NT2/D1 (cell line): Measurements from ENCODE around the gene CDH12.

Source experiments
- DNase-seq: peaks from one replicate; pipeline ENCODE4 v3.0.0-alpha.2; 2011; ENCODE audit warnings: low read depth, low spot score
- H3K27me3 ChIP-seq: 2 replicates; pipeline ENCODE4 v1.6.0; 2011; ENCODE audit warnings: mild to moderate bottlenecking; ENCODE audit not compliant: insufficient read length, insufficient read depth
- H3K36me3 ChIP-seq: 2 replicates; pipeline ENCODE4 v1.6.1; 2011; ENCODE audit warnings: mild to moderate bottlenecking, low read length, mixed read lengths; ENCODE audit not compliant: insufficient read depth, insufficient read length
- H3K4me1 ChIP-seq: 2 replicates; pipeline ENCODE4 v1.5.1; 2011; ENCODE audit not compliant: insufficient read depth, insufficient read length
- H3K4me3 ChIP-seq: 2 replicates; pipeline ENCODE4 v1.5.1; 2011; ENCODE audit warnings: low read depth; ENCODE audit not compliant: insufficient read length
- H3K9ac ChIP-seq: 2 replicates; pipeline ENCODE4 v1.6.0; 2011; ENCODE audit warnings: low read depth; ENCODE audit not compliant: insufficient read length
- H3K9me3 ChIP-seq: 2 replicates; pipeline ENCODE4 v1.5.1; 2011; ENCODE audit warnings: mild to moderate bottlenecking, low read length; ENCODE audit not compliant: insufficient read depth
- SUZ12 ChIP-seq: IDR thresholded peaks from 2 replicates; pipeline ENCODE4 v1.6.1; 2011; ENCODE audit not compliant: insufficient read length, insufficient read depth; ENCODE audit errors: extremely low read depth
- YY1 ChIP-seq: IDR thresholded peaks from 2 replicates; pipeline ENCODE4 v1.6.1; 2011; ENCODE audit not compliant: insufficient read length, insufficient read depth
- ZNF274 ChIP-seq: IDR thresholded peaks from 2 replicates; pipeline ENCODE4 v1.6.1; 2011; ENCODE audit warnings: mild to moderate bottlenecking, low read depth, low read length

The CDH12 gene

DNA sequence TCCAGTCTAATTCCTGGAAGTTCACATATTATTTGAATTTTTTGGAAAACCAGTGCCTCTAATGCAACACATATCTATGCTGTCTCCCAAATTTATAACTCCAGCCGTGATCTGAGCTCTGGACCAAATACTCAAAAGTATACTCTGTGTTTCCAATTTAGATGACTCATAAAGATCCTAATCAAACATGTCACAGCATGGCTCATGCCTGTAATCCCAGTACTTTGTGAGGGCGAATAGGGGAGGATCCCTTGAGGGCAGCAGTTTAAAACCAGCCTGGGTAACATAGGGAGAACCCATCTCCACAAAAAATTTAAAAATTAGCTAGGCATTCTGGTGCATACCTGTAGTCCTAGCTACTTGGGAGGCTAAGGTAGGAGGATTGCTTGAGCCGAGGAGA is 388.0 kb downstream of the CDH12 start:
- no peak overlapping the region for H3K9ac ChIP-seq
- no peaks in the 10 kb centered on the region for H3K4me1 ChIP-seq
- H3K27me3 ChIP-seq = no peaks in the 10 kb centered on the region
- no peak for TF ChIP-seq YY1
- no peak for TF ChIP-seq SUZ12
- TF ChIP-seq ZNF274 = no peak
- no peak overlapping the region for H3K4me3 ChIP-seq
- no peak for DNase-seq
- H3K9me3 ChIP-seq = no peaks in the 10 kb centered on the region
- no peaks in the 10 kb centered on the region for H3K36me3 ChIP-seq

- no peak overlapping the region for H3K4me3 ChIP-seq
- no peak overlapping the region for H3K9ac ChIP-seq
- H3K9me3 ChIP-seq = no peaks in the 10 kb centered on the region
- H3K27me3 ChIP-seq = no peaks in the 10 kb centered on the region
- TF ChIP-seq YY1 (no peak), SUZ12 (no peak), ZNF274 (no peak)
- H3K36me3 ChIP-seq = no peaks in the 10 kb centered on the region
- no peak for DNase-seq
- H3K4me1 ChIP-seq = no peaks in the 10 kb centered on the region
These were observed 393.0 kb downstream of the CDH12 start for GRCh38 chr5:22460189-22460588.

- Histone ChIP-seq H3K36me3 (no peaks in the 10 kb centered on the region), H3K27me3 (no peaks in the 10 kb centered on the region), H3K4me1 (no peaks in the 10 kb centered on the region), H3K9me3 (no peaks in the 10 kb centered on the region), H3K9ac (no peak overlapping the region), H3K4me3 (no peak overlapping the region)
- TF ChIP-seq ZNF274 = no peak
- no peak for TF ChIP-seq YY1
- TF ChIP-seq SUZ12 = no peak
- DNase-seq = no peak
These were observed 420.2 kb downstream of the CDH12 start for GRCh38 chr5:22432905-22433304.

GRCh38 chr5:22431840-22432239 is 421.3 kb downstream of the CDH12 start:
- no peak overlapping the region for H3K4me3 ChIP-seq
- no peak overlapping the region for H3K9ac ChIP-seq
- DNase-seq = no peak
- no peaks in the 10 kb centered on the region for H3K36me3 ChIP-seq
- TF ChIP-seq YY1 (no peak), ZNF274 (no peak), SUZ12 (no peak)
- no peaks in the 10 kb centered on the region for H3K9me3 ChIP-seq
- H3K4me1 ChIP-seq = no peaks in the 10 kb centered on the region
- H3K27me3 ChIP-seq = no peaks in the 10 kb centered on the region

DNA sequence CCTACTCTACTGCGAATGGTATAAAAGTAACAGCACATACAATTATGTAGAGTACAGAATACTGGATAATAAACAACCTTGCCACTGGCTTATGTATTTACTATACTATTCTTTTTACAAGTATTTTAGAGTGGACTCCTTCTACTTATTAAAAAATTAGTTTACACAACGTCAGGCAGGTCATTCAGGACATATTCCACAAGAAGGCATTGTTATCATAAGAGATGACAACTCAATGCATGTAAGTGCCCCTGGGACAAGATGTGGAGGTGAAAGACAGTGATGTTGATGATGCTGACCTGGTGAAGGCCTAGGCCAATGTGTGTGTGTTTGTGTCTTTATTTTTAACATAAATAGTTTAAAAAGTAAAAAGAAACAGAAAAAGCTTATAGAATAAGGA is 421.7 kb downstream of the CDH12 start:
- TF ChIP-seq SUZ12 (no peak), YY1 (no peak), ZNF274 (no peak)
- DNase-seq = no peak

GRCh38 chr5:22411554-22412349 is 441.4 kb downstream of the CDH12 start:
- Histone ChIP-seq H3K27me3 (no peaks in the 10 kb centered on the region), H3K36me3 (no peaks in the 10 kb centered on the region), H3K9me3 (no peaks in the 10 kb centered on the region), H3K4me3 (no peak overlapping the region), H3K9ac (no peak overlapping the region), H3K4me1 (no peaks in the 10 kb centered on the region)
- no peak for DNase-seq
- TF ChIP-seq SUZ12 (no peak), ZNF274 (no peak), YY1 (no peak)

More for the DNA sequence above, 421.7 kb downstream of the CDH12 start:
- H3K27me3 ChIP-seq = no peaks in the 10 kb centered on the region
- H3K36me3 ChIP-seq = no peaks in the 10 kb centered on the region
- H3K9me3 ChIP-seq = no peaks in the 10 kb centered on the region
- no peak overlapping the region for H3K9ac ChIP-seq
- H3K4me3 ChIP-seq = no peak overlapping the region
- H3K4me1 ChIP-seq = no peaks in the 10 kb centered on the region

DNA sequence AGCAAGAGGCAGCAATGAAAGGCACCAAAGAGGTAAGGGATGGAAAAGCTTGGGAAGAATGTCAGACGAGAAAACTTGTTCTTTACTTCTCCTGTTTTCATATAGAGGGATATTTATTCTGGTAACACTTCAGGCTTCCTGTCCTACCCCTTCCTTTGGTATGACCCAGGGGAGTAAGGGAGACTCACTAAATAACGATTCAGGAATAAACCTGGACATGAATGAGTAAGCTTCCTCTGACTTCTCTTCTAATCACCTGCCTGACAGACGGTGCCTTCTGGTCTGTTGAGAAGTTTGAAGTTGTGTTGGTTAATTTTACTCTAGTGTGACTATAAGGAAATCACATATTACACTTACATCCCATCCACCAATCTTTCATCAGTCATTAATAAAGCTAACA is 461.2 kb downstream of the CDH12 start:
- Histone ChIP-seq H3K4me1 (no peaks in the 10 kb centered on the region), H3K4me3 (no peak overlapping the region), H3K36me3 (no peaks in the 10 kb centered on the region), H3K9ac (no peak overlapping the region), H3K9me3 (no peaks in the 10 kb centered on the region), H3K27me3 (no peaks in the 10 kb centered on the region)
- TF ChIP-seq ZNF274 = no peak
- TF ChIP-seq SUZ12 = no peak
- no peak for TF ChIP-seq YY1
- no peak for DNase-seq
